ENCODE data around the gene SPATS1.

SPATS1 gene

GRCh38 chr6:44388887-44389286 is 46.4 kb downstream of the SPATS1 start:
- DNase-seq (ENCODE audit: low spot score), result no peak

- no peak for DNase-seq (ENCODE audit: low spot score)
Observed at GRCh38 chr6:44390158-44390683, 47.8 kb downstream of the SPATS1 start.
